Aorta (tissue), 5 donors: ENCODE data around the gene NBPF20. TPM values are rescaled to one million over a fixed set of nuclear protein-coding genes. Genes with fewer than 3 reads are reported as not detected.
"Not testable (repeated sequence)": the region's sequence is repeated elsewhere in the genome, so short reads cannot be mapped to it uniquely, and the experiment has no call there.

Experiments used
- ATAC-seq: fragments of 200-7000 bp; cut with Tn5 transposase; one replicate; pipeline ENCODE4 v1.9.1; 2022; ENCODE audit warnings: moderate library complexity; ENCODE audit not compliant: low FRiP score
- DNase-seq, 2 donors: peaks; one replicate each; pipeline ENCODE4 v3.0.0-alpha.2; 2020
- H3K27ac ChIP-seq, 2 donors: one replicate each; pipeline ENCODE4 v1.5.1; 2013; ENCODE audit warnings: low read length in 2 of 2, mild to moderate bottlenecking in 2 of 2, moderate library complexity in 2 of 2, control low read depth in 1 of 2, inconsistent platforms in 1 of 2, low read depth in 1 of 2
- H3K27me3 ChIP-seq, 2 donors: one replicate each; pipeline ENCODE4 v1.6.1; 2013; ENCODE audit warnings: control low read depth in 1 of 2, low read length in 1 of 2, mild to moderate bottlenecking in 1 of 2, moderate library complexity in 1 of 2; ENCODE audit not compliant: insufficient read depth in 2 of 2, control insufficient read depth in 1 of 2
- H3K36me3 ChIP-seq, 2 donors: one replicate each; pipeline ENCODE4 v1.6.1; 2013; ENCODE audit warnings: control low read depth in 1 of 2, low read length in 1 of 2, mild to moderate bottlenecking in 1 of 2; ENCODE audit not compliant: insufficient read depth in 2 of 2, control insufficient read depth in 1 of 2
- H3K4me1 ChIP-seq, 2 donors: one replicate each; pipeline ENCODE4 v1.6.1; 2013; ENCODE audit warnings: low read length in 2 of 2, control low read depth in 1 of 2, mild to moderate bottlenecking in 1 of 2, moderate library complexity in 1 of 2; ENCODE audit not compliant: insufficient read depth in 2 of 2, control insufficient read depth in 1 of 2
- H3K4me3 ChIP-seq, 2 donors: one replicate each; pipeline ENCODE4 v1.5.1; 2013; ENCODE audit warnings: low read length in 2 of 2, control low read depth in 1 of 2, mild to moderate bottlenecking in 1 of 2
- H3K9me3 ChIP-seq: one replicate; pipeline ENCODE4 v1.6.1; 2013; ENCODE audit warnings: mild to moderate bottlenecking, low read length; ENCODE audit not compliant: control insufficient read depth
- WGBS, 2 donors: extraction: QIAGEN DNeasy Blood & Tissue Kit; methylation state at CpG; one replicate each; pipeline ENCODE4 v1.1.7; 2013; 5-methylcytosine and 5-hydroxymethylcytosine counted together
- intact Hi-C, 2 donors: fragments of 100-400 bp; cut with DNase I; formaldehyde crosslinking; loops; one replicate each; pipeline versions ENCODE4 v1.14.2 to v1.15.0; 2022
- long read RNA-seq, 2 donors: library from polyadenylated mRNA; unstranded; transcript quantifications; one replicate each; pipeline ENCODE4 v2.0.0, GENCODE V29; 2020 to 2021
- polyA plus RNA-seq, 2 donors: library from polyadenylated mRNA; stranded (reverse); fragments of 200-250 nt; gene quantifications; one replicate each; pipeline ENCODE4 v1.2.3, GENCODE V29; 2013
- total RNA-seq, 2 donors: library from RNA; stranded (reverse); fragmentation: NEBNext Ultra II Directional; extraction: Animal tissue kit (Norgen Biotek cat#: 25700); gene quantifications; one replicate each; pipeline ENCODE4 v1.2.1, GENCODE V29; 2021
- donor health status: healthy with polysubstance abuse.
- donor health status: Bipolar disorder and iron deficiency.
- donor health status: DM: no; HTN: no; CAD: no.
- donor health status: DM: no; HTN: no; CAD: no.
- donor health status: DM: yes; HTN: yes; CAD: no.

The NBPF20 gene, protein sequence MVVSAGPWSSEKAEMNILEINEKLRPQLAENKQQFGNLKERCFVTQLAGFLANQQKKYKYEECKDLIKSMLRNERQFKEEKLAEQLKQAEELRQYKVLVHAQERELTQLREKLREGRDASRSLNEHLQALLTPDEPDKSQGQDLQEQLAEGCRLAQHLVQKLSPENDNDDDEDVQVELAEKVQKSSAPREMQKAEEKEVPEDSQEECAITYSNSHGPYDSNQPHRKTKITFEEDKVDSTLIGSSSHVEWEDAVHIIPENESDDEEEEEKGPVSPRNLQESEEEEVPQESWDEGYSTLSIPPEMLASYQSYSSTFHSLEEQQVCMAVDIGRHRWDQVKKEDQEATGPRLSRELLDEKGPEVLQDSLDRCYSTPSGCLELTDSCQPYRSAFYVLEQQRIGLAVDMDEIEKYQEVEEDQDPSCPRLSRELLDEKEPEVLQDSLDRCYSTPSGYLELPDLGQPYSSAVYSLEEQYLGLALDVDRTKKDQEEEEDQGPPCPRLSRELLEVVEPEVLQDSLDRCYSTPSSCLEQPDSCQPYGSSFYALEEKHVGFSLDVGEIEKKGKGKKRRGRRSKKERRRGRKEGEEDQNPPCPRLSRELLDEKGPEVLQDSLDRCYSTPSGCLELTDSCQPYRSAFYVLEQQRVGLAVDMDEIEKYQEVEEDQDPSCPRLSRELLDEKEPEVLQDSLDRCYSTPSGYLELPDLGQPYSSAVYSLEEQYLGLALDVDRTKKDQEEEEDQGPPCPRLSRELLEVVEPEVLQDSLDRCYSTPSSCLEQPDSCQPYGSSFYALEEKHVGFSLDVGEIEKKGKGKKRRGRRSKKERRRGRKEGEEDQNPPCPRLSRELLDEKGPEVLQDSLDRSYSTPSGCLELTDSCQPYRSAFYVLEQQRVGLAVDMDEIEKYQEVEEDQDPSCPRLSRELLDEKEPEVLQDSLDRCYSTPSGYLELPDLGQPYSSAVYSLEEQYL (N-terminal part only)
- total RNA-seq, result 1 to 10 TPM; 3.2 to 4.4 TPM
- under 1 TPM; 0.38 to 0.84 TPM for polyA plus RNA-seq
- long read RNA-seq, donor 1, partial matches to known transcripts, result 8 of 17 reads
- long read RNA-seq, donor 1, other reads (novel, unspliced or antisense), result 9 of 17 reads
- long read RNA-seq, donor 2, partial matches to known transcripts, result 2 of 6 reads
- long read RNA-seq, donor 2, other reads (novel, unspliced or antisense), result 4 of 6 reads

DNA sequence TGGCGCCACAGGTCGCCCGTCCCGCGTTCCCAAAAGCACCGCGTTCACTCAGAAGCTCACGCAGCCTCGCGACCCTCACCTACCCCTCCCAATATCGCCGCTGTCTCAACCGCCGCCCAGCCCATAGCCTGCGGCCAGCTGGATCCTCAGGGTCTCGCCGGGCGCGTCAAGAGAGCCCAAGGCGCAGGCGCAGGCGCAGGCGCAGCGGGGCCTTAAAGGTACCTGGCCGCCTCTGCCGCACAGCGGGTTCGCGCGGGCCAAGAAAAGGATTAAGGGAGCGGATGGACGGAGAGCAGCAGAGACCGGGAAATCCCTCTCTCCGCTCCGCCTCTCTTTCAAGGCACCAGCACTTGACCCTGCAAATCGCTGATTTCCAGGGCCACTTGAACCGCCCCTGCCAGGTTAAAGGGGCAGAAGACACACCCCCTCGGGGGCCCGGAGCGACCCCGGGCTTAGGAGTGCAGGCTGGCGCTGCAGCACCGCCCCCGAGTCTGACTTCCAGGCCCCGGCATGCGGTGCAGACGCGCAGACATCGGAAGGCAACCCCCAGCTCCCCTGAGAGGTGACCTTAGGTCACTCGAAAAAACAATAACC lies at the start of gene NBPF20:
Gene NBPF20, minus strand, starts transcription at position 168 of the 594 bp plus-strand sequence. CDS start 20,331 bp downstream, outside the sequence.
- Histone ChIP-seq H3K9me3 (peaks cover 3% of the 10 kb centered on the region), H3K27me3 (no peaks in the 10 kb centered on the region), H3K4me3 (peak within 1 kb of the TSS in 1 of 2 donors; percentile 63), H3K4me1 (no peaks in the 10 kb centered on the region), H3K36me3 (no peaks in the 10 kb centered on the region), H3K27ac (no peak within 1 kb of the TSS)
- DNase-seq, result peak; percentile 78 to 93
- whole genome bisulfite sequencing, 2 donors, result 0 to 1% methylated on average over 43 to 50 of the region's 50 CpGs
- intact Hi-C loops, result no loop called here
- peak; percentile 92 for ATAC-seq

DNA sequence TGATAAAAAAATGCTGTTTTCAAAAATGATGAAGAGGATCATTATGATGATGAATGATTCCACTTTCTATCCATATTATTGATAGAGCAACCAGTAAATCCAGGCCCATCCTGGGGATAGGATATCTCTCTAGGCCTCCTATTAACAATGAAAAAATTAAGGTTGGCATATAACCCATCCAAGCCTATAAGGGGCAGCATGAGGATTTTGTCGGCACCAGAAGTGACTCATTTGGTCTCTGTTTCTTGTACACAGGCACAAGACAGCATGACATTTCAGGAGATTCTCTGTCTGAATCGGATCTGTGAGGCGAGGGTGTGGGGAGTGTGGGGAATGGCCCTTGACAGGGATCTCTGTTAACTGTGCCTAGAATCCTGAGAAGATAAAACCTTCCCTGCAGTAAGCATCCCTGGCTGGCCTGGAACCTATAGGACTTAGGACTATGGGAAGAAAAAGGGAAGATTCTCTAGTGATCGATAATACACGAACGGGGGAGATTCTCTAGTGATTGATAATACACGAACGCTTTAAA lies 49.5 kb upstream of the NBPF20 start:
- WGBS, 2 donors, result 22 to 38% methylated on average over 6 to 8 of the region's 8 CpGs
- intact Hi-C loops, DNase-seq, ATAC-seq, H3K4me3 ChIP-seq, H3K9me3 ChIP-seq, H3K27me3 ChIP-seq, H3K27ac ChIP-seq, H3K36me3 ChIP-seq, H3K4me1 ChIP-seq: not testable (repeated sequence)

DNA sequence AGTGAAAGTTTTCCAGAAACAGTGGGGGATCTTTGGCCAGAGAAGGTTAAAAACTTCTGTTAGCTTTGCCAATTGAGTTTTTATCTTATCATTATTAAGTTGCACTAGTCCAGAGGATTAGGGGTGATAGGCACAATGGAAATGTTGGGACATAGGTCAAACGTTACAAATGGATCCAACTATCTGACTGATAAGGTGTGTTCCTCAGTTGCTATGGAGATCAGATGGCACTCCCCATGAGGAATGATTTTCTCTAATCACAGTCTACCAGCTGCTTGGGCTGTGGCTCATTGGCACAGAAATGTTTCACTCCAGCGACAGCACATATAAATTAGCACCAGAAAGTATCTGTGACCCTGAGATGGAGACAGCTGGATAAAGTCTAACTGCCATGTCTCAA lies 47.3 kb upstream of the NBPF20 start:
- 67 to 82% methylated on average over 1 of the region's 2 CpGs for WGBS, 2 donors

DNA sequence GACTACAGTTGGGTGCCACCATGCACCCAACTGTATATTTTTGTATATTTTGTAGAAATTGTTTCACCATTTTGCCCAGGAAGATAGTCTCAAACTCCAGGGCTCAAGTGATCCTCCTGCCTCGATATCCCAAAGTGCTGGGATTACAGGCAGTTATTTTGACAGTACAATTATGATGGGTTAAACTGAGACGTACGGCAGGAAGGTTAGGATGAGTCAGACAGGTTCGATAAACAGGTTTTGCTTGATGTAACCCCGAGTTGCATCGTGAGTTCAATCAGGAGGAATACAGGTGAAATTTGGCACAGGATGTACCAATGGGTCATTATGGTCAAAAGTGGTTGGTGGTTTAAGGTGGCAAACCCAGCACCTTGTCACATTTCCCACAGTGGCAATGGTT lies 46.0 kb upstream of the NBPF20 start:
- H3K4me3 ChIP-seq, H3K27me3 ChIP-seq, H3K36me3 ChIP-seq, ATAC-seq, intact Hi-C loops, H3K4me1 ChIP-seq, H3K9me3 ChIP-seq, H3K27ac ChIP-seq, DNase-seq: not testable (repeated sequence)
- 80 to 84% methylated on average over 6 of the region's 6 CpGs for WGBS, 2 donors

More for the DNA sequence above, 47.3 kb upstream of the NBPF20 start:
- H3K27ac ChIP-seq, intact Hi-C loops, H3K4me3 ChIP-seq, H3K36me3 ChIP-seq, H3K9me3 ChIP-seq, DNase-seq, H3K27me3 ChIP-seq, H3K4me1 ChIP-seq, ATAC-seq: not testable (repeated sequence)

DNA sequence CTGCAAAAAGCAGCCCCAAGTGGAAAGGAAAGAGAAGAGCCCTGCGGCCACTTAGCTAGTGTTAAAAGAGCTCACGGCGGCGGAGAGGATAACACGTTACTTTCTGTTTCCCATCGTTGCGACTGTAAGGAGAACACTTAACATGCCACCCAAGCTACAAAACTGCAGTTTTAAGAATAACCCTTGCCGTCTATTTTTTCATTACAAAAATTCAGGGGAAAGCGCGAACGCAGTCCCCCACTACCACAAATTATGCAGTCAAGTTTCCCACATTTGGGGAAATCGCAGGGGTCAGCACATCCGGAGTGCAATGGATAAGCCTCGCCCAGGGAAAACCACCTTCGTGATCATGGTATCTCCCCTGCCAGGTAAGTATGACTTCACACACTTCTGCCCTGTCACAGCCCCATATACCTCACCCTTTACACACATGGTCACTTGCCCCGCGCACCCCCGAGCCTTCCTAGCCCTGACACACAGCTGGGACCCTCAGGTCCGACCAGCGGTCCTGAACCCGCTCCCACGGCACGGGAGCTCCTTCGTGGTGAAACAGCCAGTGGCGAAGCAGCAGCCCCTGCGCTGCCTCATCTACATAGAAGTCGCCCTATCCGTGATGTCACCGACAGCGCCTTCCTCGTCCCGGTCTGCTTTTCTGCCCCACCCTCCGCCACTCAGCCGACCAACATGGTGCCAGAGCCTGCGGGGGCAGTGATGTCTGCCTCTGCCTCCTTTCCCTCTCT lies 40.2 kb upstream of the NBPF20 start:
- H3K27me3 ChIP-seq, H3K36me3 ChIP-seq, intact Hi-C loops, H3K9me3 ChIP-seq, H3K27ac ChIP-seq, H3K4me1 ChIP-seq, H3K4me3 ChIP-seq: not testable (repeated sequence)
- peak; percentile 88 for ATAC-seq
- 0 to 1% methylated on average over 18 of the region's 35 CpGs for WGBS, 2 donors
- DNase-seq, result peak in 1 of 2 donors; percentile 60

DNA sequence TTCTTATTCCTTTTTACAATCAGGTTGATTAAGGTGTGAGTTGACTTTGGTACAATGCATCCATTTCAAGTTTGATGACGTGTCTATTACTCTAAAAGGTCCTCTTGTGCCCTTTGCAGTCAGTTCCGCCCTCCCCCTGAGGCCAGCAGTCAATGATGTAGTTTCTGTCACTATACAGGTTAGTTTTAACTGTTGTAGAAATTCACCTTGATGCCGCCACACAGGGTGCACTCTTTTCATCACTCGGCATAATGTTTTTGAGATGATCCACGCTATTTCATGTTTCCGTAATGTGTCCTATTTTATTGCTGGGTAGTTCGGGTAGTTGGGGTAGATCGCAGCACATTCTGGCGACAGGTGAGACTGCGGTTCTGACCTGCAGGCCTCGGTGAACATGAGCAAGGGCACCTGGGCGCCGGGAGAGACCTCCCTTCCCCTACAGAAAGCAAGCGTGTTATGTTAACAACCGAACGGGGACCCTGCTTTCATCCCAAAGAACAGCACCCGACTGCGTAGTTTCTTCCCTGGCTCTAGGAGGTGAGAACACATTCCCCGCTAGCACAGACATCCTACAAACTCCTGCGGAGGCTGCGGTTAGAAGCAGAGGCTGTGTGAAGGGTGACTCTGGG lies 39.4 kb upstream of the NBPF20 start:
- H3K9me3 ChIP-seq, H3K36me3 ChIP-seq, ATAC-seq, H3K27me3 ChIP-seq, intact Hi-C loops, DNase-seq, H3K4me1 ChIP-seq, H3K4me3 ChIP-seq, H3K27ac ChIP-seq: not testable (repeated sequence)
- 26 to 32% methylated on average over 5 of the region's 21 CpGs for WGBS, 2 donors

DNA sequence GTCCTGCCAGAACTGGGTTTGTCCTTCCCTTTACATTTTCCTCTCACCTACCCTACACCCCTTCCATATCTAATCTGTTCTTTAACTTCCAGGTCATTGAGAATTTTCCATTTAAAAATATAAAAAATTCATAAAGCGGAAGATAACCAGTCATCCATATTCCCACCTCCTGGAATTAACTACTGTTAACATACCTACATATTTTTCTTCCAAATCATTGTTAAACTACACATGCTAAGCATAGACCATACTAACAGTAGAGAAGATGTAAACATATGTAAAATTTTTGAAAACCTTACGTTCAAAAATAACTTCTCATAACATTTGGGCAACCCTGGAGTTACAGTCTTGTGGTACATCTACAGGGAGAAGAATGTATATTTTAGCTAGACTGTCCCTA lies 38.6 kb upstream of the NBPF20 start:
- 74 to 81% methylated on average over 2 of the region's 2 CpGs for WGBS, 2 donors
- ATAC-seq, intact Hi-C loops, H3K4me3 ChIP-seq, H3K9me3 ChIP-seq, H3K27ac ChIP-seq, H3K4me1 ChIP-seq, H3K36me3 ChIP-seq, DNase-seq, H3K27me3 ChIP-seq: not testable (repeated sequence)
